Naive thymus-derived CD8-positive, alpha-beta T cell (primary cell): Measurements from ENCODE around the gene CLIP1. TPM values are rescaled to one million over a fixed set of nuclear protein-coding genes. Genes with fewer than 3 reads are reported as not detected.
"Not testable (repeated sequence)": the region's sequence is repeated elsewhere in the genome, so short reads cannot be mapped to it uniquely, and the experiment has no call there.

Source experiments
- ATAC-seq, 2 donors: fragments of 150-1000 bp; cut with Tn5 transposase in 1 of 2; sonication (Bioruptor Pico), chemical (Tn5 transposase) in 1 of 2; 1 replicate in 1 of 2; 2 replicates in 1 of 2; pipeline ENCODE4 v1.10.0; 2021; ENCODE audit warnings: mild to moderate bottlenecking in 2 of 2, moderate library complexity in 2 of 2
- POLR2A ChIA-PET: fragments of 350-600 bp; sonication (Branson Sonifier 250); formaldehyde crosslinking; loops from one replicate; lab custom pipeline; 2021; ENCODE audit warnings: antibody characterized with exemption; lab: Charles Lee
- DNase-seq, 10 donors: peaks; one replicate each; pipeline versions ENCODE4 v3.0.0 to v3.0.0-alpha.2; 2020 to 2022
- H3K27ac Mint-ChIP-seq, 10 donors: one replicate each; pipeline ENCODE4 v1.8.0; 2020 to 2022; ENCODE audit warnings: mild to moderate bottlenecking in 10 of 10, mixed read lengths in 10 of 10, moderate library complexity in 4 of 10, inconsistent platforms in 1 of 10
- H3K27me3 Mint-ChIP-seq, 5 donors: one replicate each; pipeline ENCODE4 v1.8.0; 2021 to 2022; ENCODE audit warnings: mixed read lengths in 5 of 5
- H3K36me3 Mint-ChIP-seq, 3 donors: one replicate each; pipeline ENCODE4 v1.8.0; 2020 to 2022; ENCODE audit warnings: mixed read lengths in 3 of 3, mild to moderate bottlenecking in 2 of 3, inconsistent platforms in 1 of 3
- H3K4me1 Mint-ChIP-seq, 4 donors: one replicate each; pipeline ENCODE4 v1.8.0; 2021 to 2022; ENCODE audit warnings: mixed read lengths in 4 of 4
- H3K4me3 Mint-ChIP-seq, 10 donors: one replicate each; pipeline ENCODE4 v1.8.0; 2020 to 2022; ENCODE audit warnings: mild to moderate bottlenecking in 10 of 10, mixed read lengths in 10 of 10, moderate library complexity in 6 of 10, inconsistent platforms in 1 of 10
- H3K9me3 Mint-ChIP-seq, 9 donors: one replicate each; pipeline ENCODE4 v1.8.0; 2020 to 2022; ENCODE audit warnings: mixed read lengths in 9 of 9, mild to moderate bottlenecking in 3 of 9, inconsistent platforms in 1 of 9, moderate library complexity in 1 of 9
- polyA plus RNA-seq, 3 donors: library from polyadenylated mRNA; unstranded; fragments of 300-500 nt; fragmentation: Illumina TruSeq; gene quantifications; one replicate each; pipeline ENCODE4 v1.2.3, GENCODE V29; 2021
- total RNA-seq, 8 experiments: library from RNA in 2 of 8; stranded (reverse) in 2 of 8; gene quantifications; one replicate each; pipeline ENCODE4 v1.2.3 and lab custom pipeline; 2021 to 2026

The CLIP1 gene
- total and polyA plus RNA-seq, 5 experiments from 2014 or later, result 6.3 to 48.7 (median 20.4) TPM

- peaks cover 0 to 55% (median 5%) of the 10 kb centered on the region in 3 donors for H3K36me3 Mint-ChIP-seq
- not testable (repeated sequence) for H3K27ac Mint-ChIP-seq, H3K9me3 Mint-ChIP-seq, H3K27me3 Mint-ChIP-seq, DNase-seq, H3K4me3 Mint-ChIP-seq, H3K4me1 Mint-ChIP-seq, ATAC-seq
- POLR2A ChIA-PET, result interaction anchor here (0.7 kb wide), 1 partner anchor 105 kb away, joined by 3 read pairs; no protein-coding TSS in a partner anchor
These were observed 57.2 kb downstream of the CLIP1 start for GRCh38 chr12:122365226-122365625.

- POLR2A ChIA-PET, result no interaction called here
- H3K36me3 Mint-ChIP-seq, result peaks cover 4 to 58% (median 7%) of the 10 kb centered on the region in 3 donors
- H3K4me1 Mint-ChIP-seq, result no peaks in the 10 kb centered on the region
- H3K27ac Mint-ChIP-seq, result peak overlapping the region in 1 of 10 donors; percentile 65
- H3K4me3 Mint-ChIP-seq, result no peak overlapping the region
- no peaks in the 10 kb centered on the region for H3K27me3 Mint-ChIP-seq
- ATAC-seq, result no peak
- H3K9me3 Mint-ChIP-seq, result no peaks in the 10 kb centered on the region
- DNase-seq, result no peak
These were observed 58.7 kb downstream of the CLIP1 start for GRCh38 chr12:122363782-122364181.

- Mint-ChIP-seq H3K4me1 (no peaks in the 10 kb centered on the region), H3K9me3 (no peaks in the 10 kb centered on the region), H3K27me3 (no peaks in the 10 kb centered on the region), H3K4me3 (no peak overlapping the region), H3K36me3 (peaks cover 4 to 53% (median 5%) of the 10 kb centered on the region in 3 donors), H3K27ac (no peak overlapping the region)
- POLR2A ChIA-PET, result interaction anchor here (0.7 kb wide), 1 partner anchor 90 kb away, joined by 9 read pairs; no protein-coding TSS in a partner anchor
- no peak for ATAC-seq
- DNase-seq, result no peak
These were observed 59.7 kb downstream of the CLIP1 start for GRCh38 chr12:122362755-122363154.

GRCh38 chr12:122358403-122358802 is 64.1 kb downstream of the CLIP1 start:
- DNase-seq, H3K27ac Mint-ChIP-seq, H3K27me3 Mint-ChIP-seq, H3K4me1 Mint-ChIP-seq, H3K9me3 Mint-ChIP-seq, H3K4me3 Mint-ChIP-seq, ATAC-seq, POLR2A ChIA-PET: not testable (repeated sequence)
- peaks cover 9 to 54% (median 18%) of the 10 kb centered on the region in 3 donors for H3K36me3 Mint-ChIP-seq

GRCh38 chr12:122357536-122357935 is 64.9 kb downstream of the CLIP1 start:
- ATAC-seq, H3K9me3 Mint-ChIP-seq, POLR2A ChIA-PET, H3K4me3 Mint-ChIP-seq, H3K27me3 Mint-ChIP-seq, H3K27ac Mint-ChIP-seq, DNase-seq: not testable (repeated sequence)
- peaks cover 9 to 54% (median 23%) of the 10 kb centered on the region in 3 donors for H3K36me3 Mint-ChIP-seq
- H3K4me1 Mint-ChIP-seq, result peaks cover 0 to 11% (median 2%) of the 10 kb centered on the region in 4 donors

GRCh38 chr12:122356991-122357390 is 65.5 kb downstream of the CLIP1 start:
- H3K27me3 Mint-ChIP-seq, POLR2A ChIA-PET, H3K4me3 Mint-ChIP-seq, H3K27ac Mint-ChIP-seq, DNase-seq, ATAC-seq, H3K9me3 Mint-ChIP-seq: not testable (repeated sequence)
- Mint-ChIP-seq H3K36me3 (peaks cover 9 to 59% (median 25%) of the 10 kb centered on the region in 3 donors), H3K4me1 (peaks cover 0 to 15% (median 4%) of the 10 kb centered on the region in 4 donors)

- no peaks in the 10 kb centered on the region for H3K27me3 Mint-ChIP-seq
- DNase-seq (peak in 8 of 10 donors; percentile 12 to 55 (median 50)), ATAC-seq (peak; percentile 80 to 84)
- H3K4me3 Mint-ChIP-seq, result no peak overlapping the region
- peaks cover 9 to 58% (median 25%) of the 10 kb centered on the region in 3 donors for H3K36me3 Mint-ChIP-seq
- no peaks in the 10 kb centered on the region for H3K9me3 Mint-ChIP-seq
- no peak overlapping the region for H3K27ac Mint-ChIP-seq
- POLR2A ChIA-PET, result interaction anchor here (0.8 kb wide), 1 partner anchor 13 kb away, joined by 4 read pairs; no protein-coding TSS in a partner anchor
- H3K4me1 Mint-ChIP-seq, result peaks cover 0 to 15% (median 4%) of the 10 kb centered on the region in 4 donors
These were observed 66.3 kb downstream of the CLIP1 start for GRCh38 chr12:122356192-122356635.

- no peaks in the 10 kb centered on the region for H3K27me3 Mint-ChIP-seq
These were observed 66.8 kb downstream of the CLIP1 start for GRCh38 chr12:122355706-122356105.

GRCh38 chr12:122354958-122355641 is 67.4 kb downstream of the CLIP1 start:
- H3K27ac Mint-ChIP-seq, result no peak overlapping the region
- POLR2A ChIA-PET, result interaction anchor here (0.8 kb wide), 1 partner anchor 14 kb away, joined by 4 read pairs; no protein-coding TSS in a partner anchor
- DNase-seq, result no peak
- H3K9me3 Mint-ChIP-seq, result no peaks in the 10 kb centered on the region
- H3K4me1 Mint-ChIP-seq, result peaks cover 0 to 15% (median 4%) of the 10 kb centered on the region in 4 donors
- H3K27me3 Mint-ChIP-seq, result no peaks in the 10 kb centered on the region
- no peak overlapping the region for H3K4me3 Mint-ChIP-seq
- peaks cover 9 to 59% (median 22%) of the 10 kb centered on the region in 3 donors for H3K36me3 Mint-ChIP-seq
- no peak for ATAC-seq

More at GRCh38 chr12:122355706-122356105, 66.8 kb downstream of the CLIP1 start:
- no peak for ATAC-seq
- Mint-ChIP-seq H3K4me3 (no peak overlapping the region), H3K27ac (no peak overlapping the region), H3K36me3 (peaks cover 9 to 58% (median 22%) of the 10 kb centered on the region in 3 donors), H3K4me1 (peaks cover 0 to 15% (median 4%) of the 10 kb centered on the region in 4 donors), H3K9me3 (no peaks in the 10 kb centered on the region)
- POLR2A ChIA-PET, result interaction anchor here (0.8 kb wide), 1 partner anchor 13 kb away, joined by 4 read pairs; no protein-coding TSS in a partner anchor
- no peak for DNase-seq

- Mint-ChIP-seq H3K9me3 (no peaks in the 10 kb centered on the region), H3K36me3 (peaks cover 5 to 56% (median 23%) of the 10 kb centered on the region in 3 donors)
These were observed 70.1 kb downstream of the CLIP1 start for GRCh38 chr12:122352394-122352793.

GRCh38 chr12:122350141-122350848 is 72.2 kb downstream of the CLIP1 start:
- ATAC-seq (no peak), DNase-seq (no peak)
- H3K9me3 Mint-ChIP-seq, result no peaks in the 10 kb centered on the region
- H3K27ac Mint-ChIP-seq, result peak overlapping the region in 1 of 10 donors; percentile 38
- peaks cover 0 to 9% (median 3%) of the 10 kb centered on the region in 4 donors for H3K4me1 Mint-ChIP-seq
- no peaks in the 10 kb centered on the region for H3K27me3 Mint-ChIP-seq
- peaks cover 0 to 51% (median 16%) of the 10 kb centered on the region in 3 donors for H3K36me3 Mint-ChIP-seq
- H3K4me3 Mint-ChIP-seq, result no peak overlapping the region
- POLR2A ChIA-PET, result no interaction called here

More at GRCh38 chr12:122352394-122352793, 70.1 kb downstream of the CLIP1 start:
- Mint-ChIP-seq H3K27me3 (no peaks in the 10 kb centered on the region), H3K4me3 (peak overlapping the region in 2 of 10 donors; percentile 25 to 51), H3K4me1 (peaks cover 0 to 15% (median 4%) of the 10 kb centered on the region in 4 donors), H3K27ac (peak overlapping the region in 1 of 10 donors; percentile 73)
- POLR2A ChIA-PET, result no interaction called here
- DNase-seq (no peak), ATAC-seq (no peak)

GRCh38 chr12:122349078-122349477 is 73.4 kb downstream of the CLIP1 start:
- POLR2A ChIA-PET, result interaction anchor here (0.5 kb wide), 1 partner anchor 91 kb away, joined by 5 read pairs; no protein-coding TSS in a partner anchor
- DNase-seq, result no peak
- H3K27ac Mint-ChIP-seq, result peak overlapping the region in 1 of 10 donors; percentile 28
- no peak for ATAC-seq
- peaks cover 0 to 9% (median 3%) of the 10 kb centered on the region in 4 donors for H3K4me1 Mint-ChIP-seq
- H3K27me3 Mint-ChIP-seq, result no peaks in the 10 kb centered on the region
- H3K9me3 Mint-ChIP-seq, result no peaks in the 10 kb centered on the region
- H3K36me3 Mint-ChIP-seq, result peaks cover 0 to 42% (median 9%) of the 10 kb centered on the region in 3 donors
- H3K4me3 Mint-ChIP-seq, result no peak overlapping the region
